Osteoblast (primary cell): ENCODE measurements around the gene MAGI1. TPM values are rescaled to one million over a fixed set of nuclear protein-coding genes. Genes with fewer than 3 reads are reported as not detected.

Experiments
- DNase-seq: peaks from one replicate; pipeline ENCODE4 v3.0.0; 2011; ENCODE audit warnings: low spot score, mixed read lengths; ENCODE audit not compliant: insufficient read length; ENCODE audit errors: missing footprints
- H2AFZ ChIP-seq: 2 replicates; pipeline ENCODE4 v1.6.0; 2011; ENCODE audit warnings: mild to moderate bottlenecking, low read length
- H3K27ac ChIP-seq: 2 replicates; pipeline ENCODE4 v1.5.1; 2011; ENCODE audit warnings: mild to moderate bottlenecking, low read depth, low read length, moderate library complexity
- H3K27me3 ChIP-seq: 2 replicates; pipeline ENCODE4 v1.6.0; 2012; ENCODE audit warnings: mild to moderate bottlenecking, control low read depth, inconsistent platforms, low read length, moderate library complexity; ENCODE audit not compliant: insufficient read depth
- H3K36me3 ChIP-seq: 2 replicates; pipeline ENCODE4 v1.5.1; 2011; ENCODE audit warnings: mild to moderate bottlenecking, low read length, control low read depth, moderate library complexity; ENCODE audit not compliant: insufficient read depth
- H3K4me1 ChIP-seq: 2 replicates; pipeline ENCODE4 v1.5.1; 2011; ENCODE audit warnings: mild to moderate bottlenecking, low read length, control low read depth, moderate library complexity; ENCODE audit not compliant: insufficient read depth
- H3K4me2 ChIP-seq: 2 replicates; pipeline ENCODE4 v1.6.0; 2011; ENCODE audit warnings: mild to moderate bottlenecking, low read length; ENCODE audit not compliant: insufficient read depth
- H3K4me3 ChIP-seq: fragments of 200-600 bp; sonication (generic); 3 replicates; pipeline ENCODE4 v1.5.1; 2012; ENCODE audit warnings: mild to moderate bottlenecking, low read length, inconsistent platforms; ENCODE audit not compliant: insufficient read depth
- H3K79me2 ChIP-seq: 2 replicates; pipeline ENCODE4 v1.6.0; 2012; ENCODE audit warnings: mild to moderate bottlenecking, low read length, control low read depth, inconsistent platforms; ENCODE audit not compliant: insufficient read depth
- H3K9me3 ChIP-seq: 2 replicates; pipeline ENCODE4 v1.5.1; 2011; ENCODE audit warnings: low read depth, low read length, control low read depth
- H4K20me1 ChIP-seq: 2 replicates; pipeline ENCODE4 v1.6.0; 2012; ENCODE audit warnings: mild to moderate bottlenecking, low read length, control low read depth; ENCODE audit not compliant: insufficient read depth
- total RNA-seq: library from RNA; depleted of rRNA; stranded (reverse); fragments of >200 nt; gene quantifications from 2 replicates; pipeline ENCODE4 v1.2.3, GENCODE V29; 2012
- TF ChIP-seq, protein P1 (sequence below): IDR thresholded peaks from 2 replicates; pipeline ENCODE4 v1.5.1; 2011; ENCODE audit warnings: mild to moderate bottlenecking, low read depth, low read length, moderate library complexity; ENCODE audit errors: extremely low read depth

MAGI1 gene
- total RNA-seq, 1 donor = 66.6 TPM

GRCh38 chr3:65419233-65419632, 619.5 kb downstream of the MAGI1 start:
- Histone ChIP-seq H3K79me2 (no peaks in the 10 kb centered on the region), H3K9me3 (no peaks in the 10 kb centered on the region), H3K36me3 (no peaks in the 10 kb centered on the region), H3K27ac (no peak overlapping the region), H3K4me3 (no peak overlapping the region), H3K4me2 (no peak overlapping the region), H3K4me1 (no peaks in the 10 kb centered on the region), H3K27me3 (no peaks in the 10 kb centered on the region), H4K20me1 (peaks cover 11% of the 10 kb centered on the region), H2AFZ (no peak overlapping the region)
- TF ChIP-seq, protein P1, sequence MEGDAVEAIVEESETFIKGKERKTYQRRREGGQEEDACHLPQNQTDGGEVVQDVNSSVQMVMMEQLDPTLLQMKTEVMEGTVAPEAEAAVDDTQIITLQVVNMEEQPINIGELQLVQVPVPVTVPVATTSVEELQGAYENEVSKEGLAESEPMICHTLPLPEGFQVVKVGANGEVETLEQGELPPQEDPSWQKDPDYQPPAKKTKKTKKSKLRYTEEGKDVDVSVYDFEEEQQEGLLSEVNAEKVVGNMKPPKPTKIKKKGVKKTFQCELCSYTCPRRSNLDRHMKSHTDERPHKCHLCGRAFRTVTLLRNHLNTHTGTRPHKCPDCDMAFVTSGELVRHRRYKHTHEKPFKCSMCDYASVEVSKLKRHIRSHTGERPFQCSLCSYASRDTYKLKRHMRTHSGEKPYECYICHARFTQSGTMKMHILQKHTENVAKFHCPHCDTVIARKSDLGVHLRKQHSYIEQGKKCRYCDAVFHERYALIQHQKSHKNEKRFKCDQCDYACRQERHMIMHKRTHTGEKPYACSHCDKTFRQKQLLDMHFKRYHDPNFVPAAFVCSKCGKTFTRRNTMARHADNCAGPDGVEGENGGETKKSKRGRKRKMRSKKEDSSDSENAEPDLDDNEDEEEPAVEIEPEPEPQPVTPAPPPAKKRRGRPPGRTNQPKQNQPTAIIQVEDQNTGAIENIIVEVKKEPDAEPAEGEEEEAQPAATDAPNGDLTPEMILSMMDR = no peak
- no peak for DNase-seq

GRCh38 chr3:65413891-65414290, 624.8 kb downstream of the MAGI1 start:
- DNase-seq = no peak
- H3K4me2 ChIP-seq = no peak overlapping the region
- TF ChIP-seq, protein P1 = no peak
- H3K79me2 ChIP-seq = no peaks in the 10 kb centered on the region
- peaks cover 19% of the 10 kb centered on the region for H4K20me1 ChIP-seq
- no peaks in the 10 kb centered on the region for H3K36me3 ChIP-seq
- H3K9me3 ChIP-seq = no peaks in the 10 kb centered on the region
- no peak overlapping the region for H3K27ac ChIP-seq
- H3K4me3 ChIP-seq = no peak overlapping the region
- no peaks in the 10 kb centered on the region for H3K4me1 ChIP-seq
- H3K27me3 ChIP-seq = no peaks in the 10 kb centered on the region
- H2AFZ ChIP-seq = no peak overlapping the region

- TF ChIP-seq, protein P1 = no peak
- DNase-seq = no peak
- H3K79me2 ChIP-seq = no peaks in the 10 kb centered on the region
- H2AFZ ChIP-seq = no peak overlapping the region
- H3K9me3 ChIP-seq = no peaks in the 10 kb centered on the region
- no peak overlapping the region for H3K4me3 ChIP-seq
- H3K36me3 ChIP-seq = no peaks in the 10 kb centered on the region
- H3K4me2 ChIP-seq = no peak overlapping the region
- peaks cover 22% of the 10 kb centered on the region for H4K20me1 ChIP-seq
- no peaks in the 10 kb centered on the region for H3K4me1 ChIP-seq
- H3K27me3 ChIP-seq = no peaks in the 10 kb centered on the region
- no peak overlapping the region for H3K27ac ChIP-seq
Observed at GRCh38 chr3:65412588-65412987, 626.1 kb downstream of the MAGI1 start.

- no peak overlapping the region for H3K4me2 ChIP-seq
- H3K36me3 ChIP-seq = no peaks in the 10 kb centered on the region
- no peak overlapping the region for H3K27ac ChIP-seq
- TF ChIP-seq, protein P1 = no peak
- no peaks in the 10 kb centered on the region for H3K79me2 ChIP-seq
- no peak overlapping the region for H2AFZ ChIP-seq
- no peak overlapping the region for H3K4me3 ChIP-seq
- H4K20me1 ChIP-seq = peaks cover 17% of the 10 kb centered on the region
- H3K4me1 ChIP-seq = no peaks in the 10 kb centered on the region
- H3K27me3 ChIP-seq = no peaks in the 10 kb centered on the region
- no peak for DNase-seq
- H3K9me3 ChIP-seq = no peaks in the 10 kb centered on the region
Observed at GRCh38 chr3:65411367-65411766, 627.4 kb downstream of the MAGI1 start.
